ENCODE data around the gene FAM241A. TPM values are rescaled to one million over a fixed set of nuclear protein-coding genes. Genes with fewer than 3 reads are reported as not detected.

FAM241A gene
- total RNA-seq, 1 experiment from 2014 or later, result 2.2 TPM

DNA sequence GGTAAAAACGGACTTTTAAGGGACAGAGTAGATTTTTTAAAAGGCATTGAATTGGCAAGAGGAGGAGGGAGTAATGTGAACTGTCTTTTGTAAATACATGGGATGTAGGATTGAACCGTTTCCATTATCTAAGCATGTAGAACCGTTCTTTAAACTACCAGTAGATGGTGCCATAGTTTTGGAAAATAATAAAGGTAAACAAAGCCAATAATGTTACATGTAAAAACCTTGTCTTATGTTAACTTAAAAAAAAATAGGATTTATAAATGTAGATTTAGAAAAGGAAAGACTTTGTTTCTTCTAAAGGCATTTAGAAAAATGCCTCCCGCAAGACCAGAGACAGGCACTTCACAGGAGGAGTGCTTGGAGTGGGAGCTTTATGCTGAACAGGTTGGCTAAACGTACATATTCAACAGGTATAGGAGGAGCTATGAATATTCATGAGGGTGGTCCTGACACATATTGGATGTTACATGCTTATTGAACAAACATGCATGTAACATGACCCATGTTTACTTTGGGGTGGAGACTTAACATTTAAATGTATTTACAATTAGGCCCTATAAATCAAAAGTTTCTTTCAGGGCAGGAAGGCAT is 45.5 kb upstream of the FAM241A start:
- H3K36me3 ChIP-seq (ENCODE audit: low read depth, low read length), result no peaks in the 10 kb centered on the region
- no peaks in the 10 kb centered on the region for H3K27me3 ChIP-seq (ENCODE audit: low read length)
- no peaks in the 10 kb centered on the region for H4K20me1 ChIP-seq (ENCODE audit: low read length)
- BruUV-seq (replicated peaks), result no TSS peak
- ATAC-seq (peak; percentile 88), DNase-seq (peak; percentile 71)
- H3K27ac ChIP-seq (ENCODE audit: low read length), result no peak overlapping the region
- no peaks in the 10 kb centered on the region for H3K79me2 ChIP-seq (ENCODE audit: low read length)
- H3K9me2 ChIP-seq (replicated peaks; ENCODE audit: low read length), result no peaks in the 10 kb centered on the region
- 0 out of 2 replicates have a peak, but pooled peaks cover 5% of the 10 kb centered on the region for H3K4me1 ChIP-seq (ENCODE audit: insufficient read depth, low read length)
- peak overlapping the region; percentile 57 for H2AFZ ChIP-seq (ENCODE audit: low read length)
- POLR2A ChIA-PET (ENCODE audit: unreplicated experiment), result interaction anchor here (0.5 kb wide), 1 partner anchor 197 kb away, joined by 9 read pairs; the partner anchor contains the start of gene ALPK1
- CTCF ChIA-PET, result interaction anchor here (0.9 to 1.5 kb wide), 2 partner anchors 90 to 132 kb away, joined by 3 to 6 read pairs; partner anchors contain the start of gene AP1AR
- H3K4me2 ChIP-seq (ENCODE audit: low read length), result 0 out of 2 replicates have a peak overlapping the region, but pooled peaks have one; percentile 32
- intact Hi-C loops (cut with micrococcal nuclease), result loop anchor here (1.0 kb wide), 4 partner anchors 24 to 136 kb away; no protein-coding TSS in a partner anchor
- no peak overlapping the region for H3K9ac ChIP-seq (ENCODE audit: low read length)
- no peaks in the 10 kb centered on the region for H3K9me3 ChIP-seq (ENCODE audit: low read length)
- TF ChIP-seq, protein P1, sequence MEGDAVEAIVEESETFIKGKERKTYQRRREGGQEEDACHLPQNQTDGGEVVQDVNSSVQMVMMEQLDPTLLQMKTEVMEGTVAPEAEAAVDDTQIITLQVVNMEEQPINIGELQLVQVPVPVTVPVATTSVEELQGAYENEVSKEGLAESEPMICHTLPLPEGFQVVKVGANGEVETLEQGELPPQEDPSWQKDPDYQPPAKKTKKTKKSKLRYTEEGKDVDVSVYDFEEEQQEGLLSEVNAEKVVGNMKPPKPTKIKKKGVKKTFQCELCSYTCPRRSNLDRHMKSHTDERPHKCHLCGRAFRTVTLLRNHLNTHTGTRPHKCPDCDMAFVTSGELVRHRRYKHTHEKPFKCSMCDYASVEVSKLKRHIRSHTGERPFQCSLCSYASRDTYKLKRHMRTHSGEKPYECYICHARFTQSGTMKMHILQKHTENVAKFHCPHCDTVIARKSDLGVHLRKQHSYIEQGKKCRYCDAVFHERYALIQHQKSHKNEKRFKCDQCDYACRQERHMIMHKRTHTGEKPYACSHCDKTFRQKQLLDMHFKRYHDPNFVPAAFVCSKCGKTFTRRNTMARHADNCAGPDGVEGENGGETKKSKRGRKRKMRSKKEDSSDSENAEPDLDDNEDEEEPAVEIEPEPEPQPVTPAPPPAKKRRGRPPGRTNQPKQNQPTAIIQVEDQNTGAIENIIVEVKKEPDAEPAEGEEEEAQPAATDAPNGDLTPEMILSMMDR (conservative IDR thresholded peaks at IDR 0.05; ENCODE audit: low read depth, low read length), result peak; percentile 77
- TF ChIP-seq EZH2 (IDR thresholded peaks at IDR 0.05; ENCODE audit: low read length, unreplicated experiment) (no peak), EZH2phosphoT487 (IDR thresholded peaks at IDR 0.05; ENCODE audit: borderline replicate concordance, low read length) (no peak)
- no peak overlapping the region for H3K4me3 ChIP-seq (ENCODE audit: low read length)
- no peaks in the 10 kb centered on the region for H3F3A ChIP-seq (ENCODE audit: low read length, unreplicated experiment)

DNA sequence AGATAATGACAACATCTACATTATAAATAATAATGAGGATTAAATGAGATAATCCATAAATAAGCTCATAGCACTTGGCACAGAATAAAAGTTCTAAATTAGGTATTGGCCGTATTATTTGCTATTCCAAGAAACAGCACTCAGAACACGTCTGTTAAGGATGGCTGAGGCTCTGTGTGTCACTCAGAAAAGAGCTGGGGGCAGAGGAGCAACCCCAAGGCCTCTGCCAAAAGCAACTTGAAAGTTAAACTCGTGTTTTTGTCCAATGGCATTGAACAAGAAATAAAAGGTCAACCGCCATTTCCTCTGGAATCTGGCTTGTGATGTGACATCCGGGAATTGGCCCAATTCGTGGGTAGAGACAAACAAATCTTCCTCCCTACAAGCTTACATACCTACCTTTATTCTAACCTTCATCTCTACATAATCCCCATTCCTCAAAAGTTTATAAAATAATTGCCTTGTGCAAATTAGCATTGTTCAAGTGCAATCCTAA is 42.3 kb upstream of the FAM241A start:
- no peaks in the 10 kb centered on the region for H3K27me3 ChIP-seq (ENCODE audit: low read length)
- no peak overlapping the region for H2AFZ ChIP-seq (ENCODE audit: low read length)
- no peaks in the 10 kb centered on the region for H3K9me2 ChIP-seq (replicated peaks; ENCODE audit: low read length)
- no peaks in the 10 kb centered on the region for H3F3A ChIP-seq (ENCODE audit: low read length, unreplicated experiment)
- no peak overlapping the region for H3K27ac ChIP-seq (ENCODE audit: low read length)
- no peaks in the 10 kb centered on the region for H3K9me3 ChIP-seq (ENCODE audit: low read length)
- no peaks in the 10 kb centered on the region for H3K79me2 ChIP-seq (ENCODE audit: low read length)
- 0 out of 2 replicates have a peak, but pooled peaks cover 5% of the 10 kb centered on the region for H3K4me1 ChIP-seq (ENCODE audit: insufficient read depth, low read length)
- ChIA-PET POLR2A (ENCODE audit: unreplicated experiment) (no interaction called here), CTCF (no interaction called here)
- H3K9ac ChIP-seq (ENCODE audit: low read length), result no peak overlapping the region
- BruUV-seq (replicated peaks), result no TSS peak
- intact Hi-C loops (cut with micrococcal nuclease), result no loop called here
- H3K4me2 ChIP-seq (ENCODE audit: low read length), result no peak overlapping the region
- no peaks in the 10 kb centered on the region for H4K20me1 ChIP-seq (ENCODE audit: low read length)
- TF ChIP-seq EZH2phosphoT487 (IDR thresholded peaks at IDR 0.05; ENCODE audit: borderline replicate concordance, low read length) (no peak), EZH2 (IDR thresholded peaks at IDR 0.05; ENCODE audit: low read length, unreplicated experiment) (no peak)
- TF ChIP-seq, protein P1 (conservative IDR thresholded peaks at IDR 0.05; ENCODE audit: low read depth, low read length), result no peak
- ATAC-seq (no peak), DNase-seq (no peak)
- no peak overlapping the region for H3K4me3 ChIP-seq (ENCODE audit: low read length)
- H3K36me3 ChIP-seq (ENCODE audit: low read depth, low read length), result no peaks in the 10 kb centered on the region
